DMS153 (cell line): ENCODE data around the gene SYTL3.
"Not testable (repeated sequence)": the region's sequence is repeated elsewhere in the genome, so short reads cannot be mapped to it uniquely, and the experiment has no call there.

Experiments
- DNase-seq: peaks from one replicate; lab custom pipeline; 2025; lab: John Stamatoyannopoulos, UW

SYTL3 gene

DNA sequence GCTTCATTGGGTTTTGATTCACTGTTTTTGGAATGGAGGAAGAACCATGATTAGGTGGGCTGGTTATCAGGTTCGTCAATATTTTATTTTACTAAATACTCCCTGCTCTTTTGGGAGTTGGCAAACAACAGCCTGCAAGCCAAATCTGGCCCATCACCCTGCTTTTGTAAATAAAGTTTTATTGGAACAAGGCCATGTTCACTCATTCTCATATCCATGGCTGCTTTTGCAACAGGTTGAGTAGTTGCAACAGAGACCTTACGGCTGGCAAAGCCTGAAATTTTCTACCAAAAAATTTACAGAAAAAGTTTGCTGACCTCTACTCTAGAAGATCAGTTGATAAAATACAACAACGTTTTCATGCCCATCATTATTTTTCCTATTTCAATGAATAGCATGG, 45.1 kb downstream of the SYTL3 start:
- no peak for DNase-seq

GRCh38 chr6:158697811-158698210, 48.0 kb downstream of the SYTL3 start:
- DNase-seq = no peak

DNA sequence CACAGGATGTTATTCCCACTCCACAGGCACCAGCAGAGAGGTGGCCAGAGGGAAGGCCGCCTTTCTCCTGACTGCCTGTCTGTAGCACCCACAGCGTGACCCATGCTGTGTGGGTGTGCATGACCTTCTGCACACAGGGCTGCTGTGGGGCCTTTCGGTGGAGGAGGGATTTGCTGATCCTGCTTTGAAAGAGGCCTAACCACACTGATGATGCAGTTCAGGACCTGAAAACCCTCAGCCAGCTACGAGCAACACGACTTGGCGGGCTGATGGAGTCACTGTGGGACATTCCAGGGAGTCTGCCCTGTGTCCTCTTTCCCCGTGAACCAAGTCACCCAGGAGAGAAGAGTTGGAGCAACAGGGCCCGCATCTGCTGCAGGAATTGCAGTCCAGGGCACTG, 49.1 kb downstream of the SYTL3 start:
- no peak for DNase-seq

DNA sequence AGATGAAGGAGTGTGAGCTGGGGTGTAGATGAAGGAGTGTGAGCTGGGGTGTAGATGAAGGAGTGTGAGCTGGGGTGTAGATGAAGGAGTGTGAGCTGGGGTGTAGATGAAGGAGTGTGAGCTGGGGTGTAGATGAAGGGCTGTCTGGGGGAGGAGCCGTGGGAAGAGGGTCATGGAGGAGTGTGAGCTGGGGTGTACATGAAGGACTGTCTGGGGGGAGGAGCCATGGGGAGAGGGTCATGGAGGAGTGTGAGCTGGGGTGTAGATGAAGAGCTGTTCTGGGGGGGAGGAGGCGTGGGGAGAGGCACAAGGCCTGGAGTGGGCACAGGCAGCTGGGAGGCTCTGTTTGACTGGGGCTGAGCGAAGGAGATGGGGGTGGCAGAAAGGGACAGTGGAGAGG, 51.4 kb downstream of the SYTL3 start:
- not testable (repeated sequence) for DNase-seq

- DNase-seq = no peak
Observed at GRCh38 chr6:158703111-158703836, 53.4 kb downstream of the SYTL3 start.

DNA sequence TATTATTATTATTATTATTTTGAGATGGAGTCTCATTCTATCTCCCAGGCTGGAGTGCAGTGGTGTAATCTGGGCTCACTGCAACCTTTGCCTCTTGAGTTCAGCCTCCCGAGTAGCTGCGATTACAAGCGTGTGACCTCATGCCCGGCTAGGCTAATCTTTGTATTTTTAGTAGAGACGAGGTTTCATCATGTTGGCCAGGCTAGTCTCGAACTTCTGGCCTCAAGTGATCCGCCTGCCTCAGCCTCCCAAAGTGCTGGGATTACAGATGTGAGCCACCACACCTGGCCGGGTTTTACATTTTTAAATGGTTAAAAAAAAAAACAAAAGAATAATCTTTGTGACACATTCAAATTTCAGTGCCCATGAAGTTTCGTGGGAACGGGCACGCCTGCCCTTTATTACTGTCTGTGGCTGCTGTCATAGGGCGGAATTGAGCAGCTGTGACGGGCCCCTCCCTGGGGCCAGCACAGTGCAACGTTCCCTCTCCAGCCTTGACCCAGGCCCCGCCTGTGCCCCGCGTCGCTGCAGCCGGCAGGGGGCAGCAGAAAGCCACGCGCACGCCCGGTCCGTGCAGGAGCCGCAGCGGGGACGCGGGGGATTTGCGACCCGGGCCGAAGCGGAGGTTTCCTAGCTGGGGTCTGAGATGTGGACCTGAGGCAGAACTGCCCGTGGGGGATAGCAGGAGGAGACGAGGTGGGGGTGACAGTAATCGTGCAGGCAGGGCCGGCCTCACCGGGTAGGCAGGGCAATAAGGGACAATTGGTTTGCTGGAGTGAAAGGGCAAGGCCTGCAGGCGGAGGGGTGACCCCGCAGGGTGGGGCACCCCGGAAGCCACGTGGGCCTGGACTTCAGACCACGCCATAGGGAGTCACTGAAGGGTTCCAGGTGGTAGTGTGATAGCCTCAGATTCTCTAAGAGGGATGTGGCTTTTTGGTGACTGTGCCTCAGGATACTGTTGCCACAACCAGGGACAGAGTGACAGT, 54.3 kb downstream of the SYTL3 start:
- DNase-seq = peak; percentile 35

DNA sequence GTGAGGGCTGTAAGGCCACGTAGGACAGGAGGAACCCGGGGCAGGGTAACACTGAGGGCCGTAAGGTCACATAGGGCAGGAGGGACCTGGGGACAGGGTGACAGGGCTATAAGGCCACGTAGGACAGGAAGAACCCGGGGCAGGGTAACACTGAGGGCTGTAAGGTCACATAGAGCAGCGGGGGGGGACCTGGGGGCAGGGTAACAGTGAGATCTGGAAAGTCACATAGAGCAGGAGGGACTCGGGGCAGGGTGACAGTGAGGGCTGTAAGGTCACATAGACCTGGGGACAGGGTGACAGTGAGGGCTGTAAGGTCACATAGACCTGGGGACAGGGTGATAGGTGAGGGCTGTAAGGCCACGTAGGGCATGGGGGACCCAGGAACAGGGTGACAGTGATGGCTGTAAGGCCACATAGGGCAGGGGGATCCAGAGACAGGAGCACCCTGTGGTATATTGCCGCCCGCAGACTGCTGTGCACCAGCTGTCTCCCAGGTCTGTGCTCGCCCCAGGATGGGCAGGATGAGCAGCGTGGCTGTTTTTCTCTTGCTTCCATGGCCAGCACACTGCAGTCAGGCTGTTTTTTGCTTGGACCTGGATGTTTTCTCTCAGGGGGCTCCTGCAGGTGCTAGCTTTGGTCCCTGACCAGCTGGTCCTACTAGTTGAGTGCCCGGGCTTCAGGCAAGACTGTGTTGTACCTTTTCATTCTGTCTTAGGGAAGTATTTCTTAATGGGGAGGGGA, 55.7 kb downstream of the SYTL3 start:
- no peak for DNase-seq

DNA sequence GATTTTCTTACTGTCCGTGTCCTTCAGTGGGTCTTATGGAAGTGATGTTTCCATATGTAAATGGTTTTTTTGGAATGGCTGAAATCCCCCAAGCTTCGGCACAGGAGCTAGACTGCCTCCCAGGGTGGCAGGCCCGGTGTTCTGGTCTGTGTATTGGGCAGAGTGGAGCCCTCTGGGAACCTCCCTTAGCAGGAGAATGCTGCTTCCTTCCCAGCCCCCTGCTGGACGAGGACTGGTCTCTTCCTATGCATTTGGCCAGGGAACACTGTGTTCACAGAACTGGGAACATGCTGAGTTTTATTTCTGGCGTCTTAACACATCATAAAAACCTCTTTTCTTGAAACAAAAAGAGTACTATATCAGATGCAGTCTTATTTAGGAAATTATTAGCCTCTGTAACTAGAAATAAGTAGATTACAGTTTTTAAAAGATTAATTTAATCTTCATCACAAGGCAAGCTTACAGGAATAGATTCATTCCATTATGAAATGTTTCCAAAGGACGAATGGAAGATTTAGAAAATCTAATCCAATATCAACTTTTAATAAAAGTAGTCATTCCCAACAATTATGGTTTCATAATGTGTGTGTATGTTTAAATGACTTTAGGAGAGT, 56.6 kb downstream of the SYTL3 start:
- no peak for DNase-seq

DNA sequence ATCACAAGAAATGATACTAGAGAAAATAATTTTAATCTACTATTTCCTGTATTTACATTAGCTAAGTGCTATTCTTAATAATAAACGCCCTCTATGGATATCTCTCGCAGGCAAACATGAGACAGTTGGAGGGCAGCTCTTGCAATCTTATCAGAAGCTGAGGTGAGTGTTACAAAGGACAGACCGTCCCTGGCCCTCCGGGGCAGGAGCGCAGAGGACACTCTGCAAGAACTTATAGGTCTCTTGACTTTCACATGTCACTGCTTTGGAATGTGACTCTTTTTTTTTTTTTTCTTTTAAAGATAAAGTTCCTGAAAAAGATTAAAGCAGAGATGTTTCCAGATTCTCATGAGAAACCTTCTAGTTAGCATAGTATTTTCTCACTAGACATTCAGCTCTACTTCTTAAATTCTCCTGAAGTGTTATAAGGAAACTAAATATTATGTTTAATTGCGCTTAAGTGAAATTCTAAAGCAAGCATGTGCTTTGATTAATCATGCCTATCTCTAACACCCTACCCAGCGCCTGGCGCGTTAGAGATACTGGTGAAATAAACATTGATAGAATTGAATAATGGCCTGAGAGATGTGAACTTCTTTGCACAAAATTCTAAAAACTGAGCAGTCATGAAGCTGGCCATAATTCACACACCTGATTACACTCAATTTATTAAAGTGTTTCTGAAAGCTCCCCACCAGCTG, 57.4 kb downstream of the SYTL3 start:
- DNase-seq = no peak

DNA sequence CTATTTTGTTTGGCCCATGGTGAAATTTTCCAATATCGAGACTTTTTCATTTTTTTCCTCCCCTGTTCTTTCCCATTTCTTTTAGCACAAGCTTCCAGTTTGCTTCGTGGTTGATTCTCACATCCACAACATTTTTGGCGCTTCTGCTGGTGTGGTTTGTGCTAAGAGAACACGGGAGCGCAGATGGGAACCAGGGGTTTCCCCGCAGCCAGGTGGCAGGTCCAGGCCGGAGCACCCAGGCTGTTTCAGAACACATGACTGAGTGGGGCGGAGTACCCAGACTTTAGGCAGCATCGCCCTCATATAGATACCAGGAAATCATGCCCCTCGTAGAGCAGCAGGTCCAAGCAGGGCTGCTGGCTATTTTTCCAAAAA, 58.0 kb downstream of the SYTL3 start:
- DNase-seq = no peak

DNA sequence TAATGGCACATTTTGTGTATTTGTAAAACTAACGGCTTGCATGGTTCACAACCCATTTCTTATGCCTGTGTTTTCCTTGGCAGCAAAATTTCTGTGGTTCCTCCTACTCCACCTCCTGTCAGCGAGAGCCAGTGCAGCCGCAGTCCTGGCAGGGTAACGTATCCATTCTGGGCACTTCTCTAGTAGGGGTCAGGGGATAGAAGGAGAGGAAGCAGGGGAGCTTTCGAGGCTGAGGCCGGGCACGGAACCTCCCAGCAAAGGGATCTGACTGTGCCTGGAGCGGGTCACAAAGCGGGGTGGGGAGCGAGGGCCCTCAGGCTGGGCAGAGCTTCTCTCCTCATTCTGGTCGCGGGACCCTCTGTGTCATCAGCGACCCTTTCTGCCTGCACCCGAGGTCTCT, 58.4 kb downstream of the SYTL3 start:
- no peak for DNase-seq

- DNase-seq = no peak
Observed at GRCh38 chr6:158709809-158710208, 60.0 kb downstream of the SYTL3 start.

DNA sequence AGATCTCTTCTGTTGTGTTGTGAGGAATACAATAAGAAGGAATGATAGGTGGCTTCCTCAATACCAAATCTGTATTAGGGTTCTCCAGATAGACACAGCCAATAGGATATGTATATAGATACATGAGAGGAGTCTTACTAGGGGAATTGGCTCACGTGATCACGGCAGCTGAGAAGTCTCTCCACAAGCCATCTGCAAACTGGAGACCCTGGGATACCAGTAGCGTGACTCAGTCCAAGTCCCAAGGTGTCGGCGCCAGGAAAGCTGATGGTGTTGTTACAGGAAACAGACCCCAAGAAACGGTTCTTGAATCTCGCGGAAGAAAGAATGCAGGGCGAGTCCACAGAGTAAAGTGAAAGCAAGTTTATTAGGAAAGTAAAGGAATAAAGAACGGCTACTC, 61.4 kb downstream of the SYTL3 start:
- DNase-seq = no peak

DNA sequence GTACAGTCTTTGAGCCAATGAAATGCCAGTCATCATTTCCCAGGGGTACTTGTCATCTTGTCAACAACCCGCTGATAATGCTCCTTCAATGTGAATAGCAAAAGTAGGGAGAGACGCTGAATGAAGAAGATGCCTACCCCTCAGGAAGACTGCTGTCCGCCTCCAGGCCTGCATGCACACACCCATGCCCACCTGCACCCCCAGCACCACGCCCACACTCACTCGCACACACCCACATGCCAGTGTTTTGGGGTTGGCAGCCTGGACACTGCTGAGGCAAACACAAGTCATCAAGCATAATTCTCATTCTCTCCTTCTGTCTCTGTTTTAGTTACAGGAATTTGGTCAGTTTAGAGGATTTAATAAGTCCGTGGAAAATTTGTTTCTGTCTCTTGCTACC, 63.6 kb downstream of the SYTL3 start:
- no peak for DNase-seq

GRCh38 chr6:158714706-158715105, 64.9 kb downstream of the SYTL3 start:
- no peak for DNase-seq

GRCh38 chr6:158715330-158716311, 65.8 kb downstream of the SYTL3 start:
- DNase-seq = no peak

DNA sequence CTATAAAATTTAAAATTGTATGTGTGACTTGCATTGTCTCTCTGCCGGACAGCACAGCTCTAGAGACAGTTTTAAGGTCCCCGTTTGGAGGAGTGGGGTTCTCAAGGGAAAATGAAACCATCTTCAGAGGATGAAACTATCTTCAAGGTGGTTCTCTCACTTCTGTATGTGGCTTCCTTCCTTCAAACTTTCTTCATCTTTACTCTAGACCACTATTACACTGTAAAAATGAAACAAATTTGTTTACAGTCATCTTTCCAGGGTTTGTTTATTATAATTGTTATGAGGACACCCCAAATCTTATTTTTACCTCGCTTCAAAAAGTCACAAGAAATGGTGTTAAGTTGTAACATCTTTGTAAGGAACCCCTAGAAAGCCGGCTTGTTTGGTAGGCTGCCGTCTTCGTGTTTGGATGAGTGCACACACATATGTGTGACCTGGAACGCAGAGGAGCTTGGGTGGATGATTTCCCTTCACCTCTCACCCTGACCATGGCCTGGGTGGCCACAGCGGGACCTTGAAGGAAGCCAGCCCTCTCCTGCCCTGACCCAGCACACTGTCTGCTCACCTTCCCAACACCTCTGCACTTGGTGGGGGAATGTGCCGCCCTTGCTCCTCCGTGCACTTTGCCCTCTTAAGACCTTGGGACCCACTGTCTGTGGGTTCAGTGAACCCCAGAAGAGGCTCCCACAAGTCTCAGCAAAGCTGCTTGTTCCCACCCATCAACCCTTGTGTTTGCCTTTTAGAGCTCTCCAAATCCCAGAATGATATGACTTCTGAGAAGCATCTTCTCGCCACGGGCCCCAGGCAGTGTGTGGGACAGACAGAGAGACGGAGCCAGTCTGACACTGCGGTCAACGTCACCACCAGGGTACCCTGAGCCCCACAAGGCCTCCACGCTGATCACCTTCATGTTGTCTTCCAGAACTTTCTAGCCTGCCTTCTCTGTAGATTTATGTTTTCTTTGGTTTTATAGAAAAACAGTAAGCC, 67.8 kb downstream of the SYTL3 start:
- no peak for DNase-seq

DNA sequence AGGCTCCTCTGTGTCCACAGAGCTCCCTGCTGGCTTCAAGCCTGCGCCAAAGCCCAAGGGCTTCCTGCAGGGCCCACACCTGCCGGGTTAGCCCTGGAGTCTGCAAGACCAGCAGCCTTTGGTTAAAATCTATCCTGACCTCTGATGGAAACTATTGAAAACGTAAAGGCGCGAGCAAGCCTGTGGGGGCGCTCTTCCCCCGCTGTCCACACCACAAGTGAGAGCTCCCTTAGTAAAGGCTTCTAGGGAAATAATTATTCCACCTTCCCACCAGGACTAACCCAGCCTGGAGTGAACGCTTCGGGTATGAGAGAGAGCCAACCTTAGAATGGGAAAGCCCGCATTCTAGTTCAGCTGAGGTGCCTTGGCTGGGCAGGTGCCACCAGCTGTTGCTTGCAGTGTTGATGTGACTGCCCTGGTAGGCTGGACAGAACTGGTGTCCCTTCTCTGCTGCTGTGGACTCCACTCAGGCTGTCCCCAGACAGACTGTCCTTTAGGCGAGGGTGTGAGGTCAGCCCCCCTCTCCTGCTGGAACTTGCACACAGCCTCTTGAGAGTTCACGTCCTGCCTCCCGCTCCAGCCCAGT, 68.7 kb downstream of the SYTL3 start:
- no peak for DNase-seq
